SIG-M5 treated with dmso at 0.1 percent for 504 hours (cell line): Measurements from ENCODE around the gene VCX2.
"Not testable (repeated sequence)": the region's sequence is repeated elsewhere in the genome, so short reads cannot be mapped to it uniquely, and the experiment has no call there.

Source experiments
- DNase-seq: peaks from one replicate; lab custom pipeline; 2025; ENCODE audit not compliant: unreplicated experiment; lab: John Stamatoyannopoulos, UW

The VCX2 gene

GRCh38 chrX:8171169-8171568, at the start of gene VCX2:
Gene VCX2, minus strand, starts transcription at chrX:8171267. Its CDS starts 624 bp downstream, at chrX:8170643.
- not testable (repeated sequence) for DNase-seq

GRCh38 chrX:8204943-8205342, 33.9 kb upstream of the VCX2 start:
- no peak for DNase-seq

DNA sequence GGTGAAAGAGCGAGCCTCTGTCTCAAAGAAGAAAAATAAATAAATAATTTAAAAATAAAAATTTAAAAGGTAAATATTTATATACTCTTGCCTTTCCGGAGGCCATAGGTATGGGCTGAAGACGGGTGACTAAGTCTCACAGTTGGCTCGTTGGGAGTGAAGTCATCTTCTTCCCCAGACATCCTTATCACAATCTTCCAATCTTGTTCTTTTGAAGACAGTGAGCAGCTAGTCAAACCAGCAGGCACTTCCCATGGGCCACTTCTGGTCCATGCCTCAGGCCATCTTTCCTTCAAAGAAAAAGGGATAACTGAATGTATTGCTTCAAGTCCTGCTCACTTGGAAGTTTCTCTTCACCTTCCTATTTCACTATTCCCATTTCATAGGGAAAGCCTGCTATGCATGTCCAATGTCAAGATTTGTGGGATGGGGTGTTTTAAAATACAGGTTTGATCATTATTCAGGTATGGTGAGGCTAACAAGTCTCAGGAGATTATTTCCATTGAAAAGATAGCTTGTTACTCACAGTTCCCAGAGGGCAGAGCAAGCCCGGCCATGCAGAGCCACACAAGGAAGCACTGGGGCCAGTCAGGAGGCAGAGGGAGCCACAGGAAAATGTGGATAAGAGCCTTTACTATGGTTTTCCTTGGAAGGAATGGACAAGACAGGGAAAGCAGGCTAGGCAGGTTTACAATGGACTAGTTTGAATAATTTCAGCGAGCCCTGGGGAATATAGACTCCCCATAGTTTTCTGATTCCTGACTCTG, 33.3 kb upstream of the VCX2 start:
- DNase-seq, result no peak

GRCh38 chrX:8201896-8202331, 30.8 kb upstream of the VCX2 start:
- DNase-seq, result no peak

DNA sequence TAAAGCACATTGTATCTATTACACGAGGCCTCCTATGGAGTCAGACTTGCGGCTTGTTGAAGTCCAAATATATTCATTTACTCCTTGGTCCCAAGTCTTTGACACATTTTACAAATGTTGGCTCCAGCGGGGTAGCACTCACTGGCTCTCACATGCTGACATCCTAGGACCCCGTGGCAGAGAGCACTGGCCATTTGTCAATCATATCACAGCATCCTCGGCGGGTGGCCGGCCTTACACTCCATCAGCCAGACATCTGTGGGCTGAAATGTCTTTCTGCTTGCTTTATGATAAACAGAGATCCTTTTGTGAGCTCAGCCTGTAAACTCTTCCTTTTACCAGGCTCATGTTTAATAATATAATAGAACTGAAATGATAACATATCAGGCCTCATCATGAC, 25.7 kb upstream of the VCX2 start:
- no peak for DNase-seq

DNA sequence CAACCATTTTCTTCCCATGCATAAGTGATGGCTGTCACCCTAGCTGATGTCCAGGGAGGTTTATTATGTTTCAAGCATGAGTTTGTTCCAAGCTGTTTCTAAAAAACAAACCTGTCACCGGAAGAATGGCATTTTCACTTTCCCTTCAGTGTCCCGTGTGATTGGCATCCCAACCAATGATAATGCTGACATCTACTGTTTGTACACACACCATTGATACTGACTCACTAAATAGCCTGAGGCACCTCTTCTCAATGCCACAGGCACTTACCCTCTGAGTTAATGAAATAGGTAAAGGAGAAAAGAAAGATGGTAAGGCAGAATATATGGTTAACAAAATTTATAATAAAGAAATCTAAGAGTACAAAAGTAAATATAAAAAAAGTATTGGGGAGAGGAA, 23.1 kb upstream of the VCX2 start:
- DNase-seq, result no peak

- DNase-seq, result no peak
Measured at GRCh38 chrX:8192276-8192675, 21.2 kb upstream of the VCX2 start.

GRCh38 chrX:8191022-8191421, 20.0 kb upstream of the VCX2 start:
- peak; percentile 38 for DNase-seq

DNA sequence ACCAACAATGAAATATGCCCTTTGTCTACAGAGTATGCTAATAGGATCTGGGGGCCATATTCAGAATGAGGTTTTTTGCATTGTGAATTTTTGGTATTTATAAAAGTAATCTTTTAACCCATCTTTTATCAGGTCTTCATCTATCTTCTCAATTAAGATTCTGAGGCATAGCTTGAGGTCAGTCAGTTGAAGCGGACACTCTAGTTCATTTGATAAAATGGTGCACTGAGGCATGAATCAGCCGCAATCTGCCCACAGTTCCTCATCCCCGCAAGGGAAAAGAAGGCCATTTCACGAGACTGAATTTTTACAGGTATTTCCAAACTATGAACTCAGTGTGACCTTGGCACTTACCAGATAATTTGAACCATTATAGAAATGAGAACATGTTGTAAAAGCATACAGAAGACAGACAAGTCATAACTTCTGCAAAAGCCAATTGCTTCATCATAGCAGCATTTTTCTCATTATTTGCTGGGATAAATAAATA, 19.3 kb upstream of the VCX2 start:
- no peak for DNase-seq

DNA sequence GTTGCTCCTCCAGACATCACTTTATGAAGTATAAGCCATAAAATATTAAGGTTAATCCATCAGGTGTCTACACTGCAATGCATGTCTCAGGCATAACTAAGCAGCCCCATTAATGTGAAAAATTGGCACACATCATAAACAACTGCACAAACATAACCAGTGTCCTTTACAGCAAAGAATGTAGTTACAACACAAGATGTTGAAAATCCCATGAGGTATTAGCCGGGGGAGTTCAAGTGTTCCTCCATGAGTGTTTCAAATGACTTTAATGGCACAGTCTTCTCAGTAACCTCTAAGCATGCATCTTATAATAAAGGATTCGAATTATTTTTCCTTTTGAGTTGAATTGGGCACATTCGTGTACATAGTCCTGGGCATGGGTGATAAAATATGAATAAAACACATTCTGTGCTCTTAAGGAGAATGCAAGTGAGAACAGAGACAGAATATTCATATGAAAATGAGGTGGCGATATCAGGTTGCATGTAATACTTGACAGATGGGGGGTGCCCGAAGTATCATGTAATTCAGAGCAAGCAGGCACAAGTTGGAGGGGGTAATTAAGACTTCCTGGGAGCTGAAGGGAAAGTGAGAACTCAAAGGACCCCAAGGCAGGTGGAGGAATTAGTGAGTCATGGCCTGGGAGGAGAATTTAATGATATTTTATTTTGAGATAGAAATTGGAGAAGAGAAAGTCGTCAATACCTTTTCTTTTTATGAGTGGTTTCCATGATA, 18.2 kb upstream of the VCX2 start:
- no peak for DNase-seq

- DNase-seq, result no peak
Measured at GRCh38 chrX:8183346-8183745, 12.3 kb upstream of the VCX2 start.

DNA sequence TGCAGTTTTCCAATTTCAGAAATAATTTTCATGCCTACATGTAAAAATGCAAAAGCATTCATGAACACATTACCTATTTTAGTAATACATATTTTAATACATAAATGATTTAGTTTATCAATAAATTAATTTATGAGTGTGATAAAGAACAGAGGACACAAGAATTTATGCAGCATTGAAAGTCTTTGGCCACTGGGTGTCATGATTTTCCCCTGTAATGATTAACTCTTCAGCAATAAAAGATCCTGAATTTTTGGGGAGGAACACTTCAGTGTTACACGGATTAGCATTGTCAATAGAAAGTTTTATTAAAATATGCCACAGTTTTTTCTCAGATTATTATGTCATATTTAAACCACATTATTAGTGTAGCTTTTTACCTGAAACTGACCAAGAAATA, 8.6 kb upstream of the VCX2 start:
- DNase-seq, result no peak

DNA sequence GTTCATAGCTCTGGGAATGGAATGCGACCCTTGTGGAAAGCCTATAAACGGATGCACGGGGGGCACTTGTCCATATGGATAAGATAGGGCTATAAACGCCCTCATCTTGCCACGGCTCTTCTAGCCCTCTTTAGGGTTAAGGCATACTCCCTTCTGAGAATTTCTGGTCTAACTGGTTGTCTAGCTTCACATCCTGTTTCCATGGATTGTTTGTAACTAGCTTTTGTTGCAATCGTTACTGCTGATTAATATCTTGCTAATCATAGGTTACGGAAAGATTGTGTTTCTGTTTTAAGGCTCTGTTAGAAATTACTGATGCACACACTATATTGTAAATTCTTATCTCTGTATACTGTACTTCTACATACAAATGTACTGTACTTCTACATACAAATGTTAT, 17.1 kb downstream of the VCX2 start:
- not testable (repeated sequence) for DNase-seq

DNA sequence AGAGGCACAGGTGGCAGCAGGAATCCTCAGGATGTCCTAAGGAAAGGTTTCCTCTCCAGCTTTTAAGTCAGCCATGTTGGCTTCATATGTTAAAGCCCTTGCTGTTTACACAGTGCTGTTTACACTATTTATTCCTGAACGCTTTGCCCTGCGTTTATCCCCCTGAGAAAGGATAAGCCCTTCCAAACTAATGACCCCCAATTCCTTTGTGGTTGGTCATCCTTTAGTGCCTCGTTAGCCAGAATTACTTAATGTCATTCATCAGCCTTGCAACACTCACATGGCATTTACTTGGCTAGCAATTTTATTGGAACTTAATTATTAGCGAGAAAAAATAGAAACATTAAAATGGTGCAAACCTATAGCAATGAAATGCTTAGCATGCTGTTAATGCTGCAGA, 23.8 kb downstream of the VCX2 start:
- no peak for DNase-seq

DNA sequence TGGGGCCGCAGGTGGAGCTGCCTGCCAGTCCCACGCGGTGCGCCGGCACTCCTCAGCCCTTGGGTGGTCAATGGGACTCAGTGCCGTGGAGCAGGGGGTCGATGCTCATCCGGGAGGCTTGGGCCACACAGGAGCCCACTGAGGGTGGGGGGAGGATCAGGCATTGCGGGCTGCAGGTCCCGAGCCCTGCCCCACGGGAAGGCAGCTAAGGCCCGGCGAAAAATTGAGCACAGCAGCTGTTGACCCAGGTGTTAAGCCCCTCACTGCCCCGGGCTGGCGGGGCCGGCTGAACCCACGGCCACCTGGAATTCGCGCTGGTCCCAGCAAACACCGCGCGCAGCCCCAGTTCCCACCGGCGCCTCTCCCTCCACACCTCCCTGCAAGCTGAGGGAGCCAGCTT, 26.1 kb downstream of the VCX2 start:
- DNase-seq, result no peak

DNA sequence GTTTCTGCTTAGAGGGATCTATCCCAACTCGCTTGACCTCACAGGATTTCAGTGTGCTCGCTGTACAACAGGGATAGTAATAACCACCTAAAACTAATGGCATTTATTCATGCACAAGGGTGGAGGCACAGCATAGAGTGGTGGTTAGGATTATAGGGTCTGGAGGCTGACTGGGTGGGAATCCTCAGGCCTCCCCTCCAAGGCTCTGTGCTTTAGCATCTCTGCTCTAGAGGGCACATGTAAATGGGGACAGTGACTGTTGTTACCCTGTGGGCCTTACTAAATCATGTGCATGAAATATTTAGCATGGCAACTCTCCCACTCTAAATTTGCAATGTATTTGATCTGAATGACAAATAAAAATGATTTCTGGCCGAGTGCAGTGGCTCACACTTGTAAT, 29.2 kb downstream of the VCX2 start:
- DNase-seq, result no peak

DNA sequence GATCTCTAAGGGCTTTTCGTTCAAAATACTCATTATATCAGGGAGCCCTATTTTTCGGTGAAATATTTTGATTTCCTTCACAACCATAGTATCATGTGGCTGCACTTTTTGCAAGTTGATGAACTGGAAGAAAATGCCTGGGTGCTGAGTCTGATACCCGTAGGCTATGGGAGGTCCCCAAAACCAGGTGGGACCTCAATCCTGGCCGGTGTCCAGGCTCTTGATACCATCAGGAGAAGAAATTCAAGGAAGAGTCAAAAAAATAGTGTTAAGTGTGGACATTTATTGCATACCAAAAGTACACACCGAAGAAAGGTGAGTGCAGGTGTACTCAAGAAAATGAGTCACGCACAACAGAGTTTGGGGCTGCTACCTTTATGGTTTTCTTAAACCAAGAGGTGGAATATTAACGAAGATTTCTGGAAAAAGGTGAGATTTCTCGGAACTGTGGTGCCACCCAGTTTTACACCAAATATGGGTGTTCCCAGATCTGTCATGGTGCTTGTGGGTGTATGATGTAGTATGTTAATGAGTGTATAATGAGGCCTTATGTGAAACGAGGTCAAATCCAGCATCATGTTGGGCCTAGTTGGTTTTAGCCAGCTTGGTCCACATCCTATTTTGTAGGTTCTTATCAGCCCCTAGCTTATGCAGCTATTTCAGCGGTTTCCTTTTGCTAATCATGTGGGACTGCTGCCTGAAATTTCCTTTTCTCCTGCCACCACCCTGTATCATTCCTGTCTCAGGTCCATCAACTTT, 29.9 kb downstream of the VCX2 start:
- DNase-seq, result no peak

GRCh38 chrX:8139716-8140115, 31.4 kb downstream of the VCX2 start:
- DNase-seq, result no peak

DNA sequence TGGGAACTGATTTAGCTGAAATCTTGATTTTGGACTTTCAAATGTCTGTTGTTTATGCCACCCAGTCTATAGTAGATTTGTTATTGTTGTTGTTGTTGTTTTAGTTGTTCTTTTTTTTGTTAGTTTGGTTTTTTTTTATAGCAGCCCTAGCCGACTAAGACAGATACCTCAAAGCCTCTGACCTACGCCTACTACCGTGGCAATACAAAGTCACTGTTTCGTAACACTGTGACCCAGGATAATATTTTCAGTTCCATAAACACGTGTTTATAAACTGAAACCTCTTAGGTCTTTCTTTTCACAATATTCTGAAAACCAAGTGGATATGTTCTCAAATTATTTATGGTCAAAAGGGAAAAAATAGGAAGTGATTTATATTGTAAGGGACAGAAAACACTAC, 32.8 kb downstream of the VCX2 start:
- DNase-seq, result no peak

- no peak for DNase-seq
Measured at GRCh38 chrX:8126648-8127047, 44.4 kb downstream of the VCX2 start.

DNA sequence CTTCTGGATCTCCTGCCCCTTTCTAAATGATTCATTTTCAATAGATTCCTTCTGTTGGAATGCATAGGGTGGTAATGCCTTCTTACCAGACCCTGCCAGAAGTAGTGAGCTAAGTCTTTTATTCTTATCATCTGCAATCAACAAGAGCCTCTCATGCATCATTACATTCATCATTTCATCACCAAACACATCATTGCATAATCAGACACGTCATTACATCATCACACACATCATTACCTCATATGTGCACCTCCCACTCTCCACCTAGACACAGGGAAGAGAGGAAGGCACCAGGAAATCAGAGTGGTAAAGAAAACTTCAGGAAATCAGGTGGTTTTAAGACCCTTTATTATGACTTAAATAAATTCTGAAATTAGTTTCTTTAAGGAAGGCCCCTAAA, 45.0 kb downstream of the VCX2 start:
- no peak for DNase-seq

DNA sequence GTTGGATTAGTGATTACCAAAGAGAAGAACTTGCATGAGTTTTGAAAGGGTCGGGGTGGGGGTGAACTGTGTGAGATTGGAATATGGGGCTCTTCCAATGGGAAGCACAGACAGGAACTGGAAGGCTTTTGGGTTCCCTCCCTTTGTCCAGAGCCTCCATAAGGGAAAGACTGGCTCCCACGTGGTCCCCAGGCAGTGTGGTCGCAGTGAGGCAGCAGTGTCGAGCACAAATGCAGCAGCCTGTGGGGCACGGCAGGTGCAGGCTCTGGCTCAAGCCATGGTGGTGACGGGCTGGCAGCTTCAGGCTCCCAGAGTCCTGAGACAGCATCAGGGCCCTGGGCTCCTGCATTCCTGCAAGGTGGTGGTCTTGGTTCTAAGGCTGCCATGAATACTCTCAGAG, 45.5 kb downstream of the VCX2 start:
- no peak for DNase-seq
